GM20431 (cell line): ENCODE measurements around the gene ADGRB2.

Experiments
- in situ Hi-C: fragments of 300-500 bp; cut with MseI, MboI; formaldehyde crosslinking; loops from one replicate; pipeline ENCODE4 v1.15.0; 2020; ENCODE audit warnings: low sequenced_read_pairs; ENCODE audit not compliant: unreplicated experiment

The ADGRB2 gene

DNA sequence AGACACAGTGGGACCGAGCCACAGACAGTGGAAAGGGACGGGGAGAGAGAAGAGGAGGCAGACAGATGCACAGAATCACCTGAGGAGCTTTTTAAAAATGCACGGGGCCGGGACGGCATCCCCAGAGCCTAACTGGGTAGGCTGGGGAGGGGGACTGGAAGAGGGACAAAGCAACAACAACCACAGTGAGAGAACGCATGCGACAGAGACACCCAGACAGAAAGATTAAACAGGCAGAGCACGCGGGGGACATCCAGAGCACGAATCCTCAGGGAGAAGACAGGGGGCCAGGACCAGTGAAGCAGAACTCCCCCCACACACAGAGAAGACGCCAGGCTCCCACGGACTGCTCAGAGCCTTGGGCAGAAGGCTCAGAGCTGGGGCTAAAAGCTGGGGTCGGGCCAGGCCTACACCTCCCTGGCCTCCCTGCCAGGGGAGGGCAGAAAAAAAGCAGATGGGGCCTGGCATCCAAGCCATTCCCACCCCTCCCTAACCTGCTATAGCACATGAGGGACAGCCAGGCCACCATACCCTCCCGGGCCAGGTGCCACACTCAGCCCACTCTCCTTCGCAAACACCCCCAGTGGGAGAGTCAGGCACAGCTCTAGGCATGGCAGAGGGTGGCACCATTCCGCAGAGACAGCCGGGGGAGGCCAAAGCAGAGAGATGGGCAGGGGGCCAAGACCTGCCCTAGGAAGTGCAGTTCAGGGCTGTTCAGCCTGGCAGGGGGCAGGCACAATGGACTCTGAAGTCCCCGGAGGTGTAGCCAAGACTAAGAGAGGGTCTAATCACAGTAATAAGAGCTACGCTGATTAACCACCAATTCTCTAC, 30.5 kb downstream of the ADGRB2 start:
- in situ Hi-C loops: no loop called here

DNA sequence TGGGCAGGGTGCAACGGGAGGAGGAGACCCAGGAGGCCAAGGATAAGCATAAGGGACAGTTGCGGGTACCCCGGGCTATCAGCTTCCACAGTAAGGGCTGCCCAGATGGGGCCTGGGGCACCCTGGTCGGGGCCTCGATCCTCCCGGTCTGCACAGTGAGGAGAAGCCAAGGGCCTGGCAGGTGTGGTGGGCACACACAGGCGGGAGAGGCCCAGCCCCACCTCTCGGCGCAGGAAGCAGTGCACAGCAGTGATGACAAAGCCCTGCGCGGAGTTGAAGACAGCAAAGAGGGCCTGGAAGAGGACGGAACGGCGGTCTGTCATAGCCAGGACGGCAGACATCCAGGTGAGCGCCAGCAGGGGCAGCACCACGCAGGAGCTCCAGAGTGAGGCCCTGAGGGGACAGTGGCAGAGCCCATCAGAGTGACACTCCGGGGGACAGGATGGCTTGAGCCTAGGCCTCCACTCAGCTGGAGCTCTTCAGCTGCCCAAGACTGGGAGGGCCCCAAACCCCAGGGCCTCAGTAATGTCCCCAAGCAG, 31.3 kb downstream of the ADGRB2 start:
- in situ Hi-C loops: no loop called here

DNA sequence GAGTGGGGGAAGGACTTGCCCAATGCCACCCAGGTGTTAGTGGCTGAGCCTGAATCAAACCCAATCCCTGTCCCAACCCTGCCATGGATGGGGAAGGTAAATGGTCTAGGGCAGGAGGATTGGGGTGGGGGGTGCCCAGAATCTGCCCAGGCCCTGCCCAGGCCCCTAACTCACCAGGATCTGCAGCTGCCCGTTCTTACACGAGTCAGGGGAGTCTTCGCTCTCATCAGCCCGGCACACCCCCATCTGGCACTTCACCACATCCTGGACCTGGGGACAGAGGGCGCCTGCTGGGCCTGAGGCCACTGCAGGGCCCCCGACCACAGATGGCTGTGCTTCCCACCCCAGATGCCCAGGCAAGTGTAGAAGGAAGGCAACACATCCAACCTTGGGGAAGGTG, 31.8 kb downstream of the ADGRB2 start:
- in situ Hi-C loops: no loop called here

DNA sequence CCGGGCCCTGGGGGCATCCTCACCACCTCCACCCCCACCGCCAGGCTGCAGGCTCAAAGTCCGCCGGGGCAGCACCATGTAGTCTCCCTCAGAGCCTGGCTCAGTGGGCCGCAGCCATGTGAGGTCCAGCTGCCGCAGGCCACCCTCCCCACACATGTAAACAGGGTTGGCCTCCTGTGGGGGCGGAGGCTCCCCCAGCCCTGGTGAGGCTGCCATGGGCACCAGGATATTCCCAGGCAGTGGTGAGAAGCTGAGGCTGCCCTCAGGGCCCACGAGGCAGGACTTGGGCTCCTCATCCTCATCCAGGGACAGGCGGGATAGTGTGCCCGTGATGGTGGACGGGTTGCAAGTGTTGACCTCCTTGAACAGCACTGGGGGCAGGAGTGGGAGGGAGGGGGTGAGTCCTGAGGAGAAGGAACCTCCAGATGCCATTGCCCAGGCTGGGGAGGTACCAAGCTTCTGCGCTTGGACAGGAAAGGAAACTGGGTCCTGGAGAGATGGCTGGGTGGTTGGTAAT, 33.0 kb downstream of the ADGRB2 start:
- in situ Hi-C loops: no loop called here

DNA sequence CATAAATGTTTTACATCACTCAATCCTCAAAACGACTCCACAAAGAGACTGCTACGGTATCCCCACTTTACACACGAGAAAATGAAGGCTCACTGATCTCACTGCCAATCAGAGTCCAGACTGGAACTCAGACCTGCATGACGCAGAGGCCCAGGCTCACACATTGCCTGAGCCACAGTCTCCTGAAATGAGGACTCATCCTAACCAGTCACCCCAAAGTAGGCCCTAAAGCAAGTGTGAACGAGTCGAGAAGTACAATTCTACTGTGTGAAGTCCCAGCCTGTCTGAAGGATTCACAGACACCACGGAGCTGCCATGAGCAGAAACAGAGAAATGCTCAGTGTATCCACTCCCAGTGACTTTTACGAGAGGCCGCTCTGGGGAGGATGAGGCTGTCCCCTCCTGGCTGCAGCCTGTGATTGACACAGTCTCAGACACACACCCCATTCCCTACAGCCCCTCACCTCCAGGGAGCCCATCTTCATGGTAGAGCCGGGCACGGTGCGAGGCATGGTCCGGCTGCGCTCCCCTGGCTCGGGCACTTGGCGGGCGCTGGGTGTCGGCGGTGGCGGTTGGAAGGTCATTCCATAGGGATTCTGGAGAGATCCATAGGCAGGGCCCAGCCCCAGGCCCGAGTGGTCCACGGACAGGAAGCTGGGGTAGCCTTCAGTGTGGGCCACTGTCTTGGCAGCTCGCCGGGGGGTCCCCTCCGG, 33.6 kb downstream of the ADGRB2 start:
- in situ Hi-C loops: no loop called here

DNA sequence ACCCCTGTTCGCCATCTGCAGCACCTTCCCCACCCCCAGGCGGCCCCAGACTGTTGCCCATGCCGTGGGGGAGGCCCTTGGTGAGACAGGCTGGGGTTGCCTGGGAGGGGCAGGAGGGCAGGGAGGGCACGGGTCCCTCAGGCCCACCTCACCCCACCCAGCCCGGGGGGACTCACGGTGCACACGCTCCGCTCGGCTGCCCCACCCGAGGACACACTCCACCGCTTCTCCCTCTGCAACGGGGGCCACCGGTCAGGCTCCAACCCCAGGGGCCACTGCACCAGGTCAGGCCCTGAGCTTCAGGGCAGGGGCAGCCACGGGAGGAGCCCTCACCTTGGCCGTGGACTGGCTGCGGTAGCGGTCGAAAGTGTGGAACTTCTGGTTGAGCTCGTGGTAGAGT, 36.3 kb downstream of the ADGRB2 start:
- in situ Hi-C loops: no loop called here

DNA sequence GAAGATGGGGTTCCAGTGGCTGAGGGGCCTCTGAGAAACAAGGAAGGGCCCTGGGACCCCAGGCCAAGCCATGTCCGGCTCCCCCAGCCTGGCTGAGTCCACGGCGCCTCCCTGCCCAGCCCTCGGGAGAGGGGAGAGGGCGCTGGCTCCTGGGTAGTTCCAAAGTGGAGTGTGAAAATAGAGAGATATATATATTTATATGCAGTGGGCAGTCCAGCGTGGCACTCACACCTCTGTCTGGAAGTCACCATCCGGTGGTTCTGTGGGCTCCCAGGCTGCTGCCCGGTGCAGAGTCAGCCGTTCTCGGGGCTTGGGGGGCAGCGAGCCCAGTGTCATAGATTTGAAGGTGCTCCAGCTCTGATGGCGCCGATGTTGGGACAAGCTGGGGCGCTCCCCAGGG, 36.9 kb downstream of the ADGRB2 start:
- in situ Hi-C loops: no loop called here

DNA sequence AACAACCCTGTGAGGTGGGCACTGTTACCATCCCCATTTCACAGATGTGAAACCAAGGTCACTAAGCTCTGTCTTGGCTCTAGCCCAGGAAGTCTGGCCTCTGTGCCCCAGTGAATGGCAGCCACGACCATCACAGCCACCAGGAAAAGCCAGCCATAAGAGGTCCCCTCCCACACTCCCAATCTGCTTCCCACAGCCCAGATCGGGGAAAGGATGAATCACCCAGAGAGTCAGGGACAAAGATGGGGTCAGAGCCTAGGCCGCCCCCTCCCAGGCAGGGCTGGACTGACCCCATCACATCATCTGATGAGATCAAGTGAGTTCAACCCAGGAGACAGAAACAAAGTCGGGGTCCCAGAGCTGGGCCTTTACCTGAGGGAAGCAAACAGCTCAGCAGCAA, 37.4 kb downstream of the ADGRB2 start:
- in situ Hi-C loops: no loop called here

DNA sequence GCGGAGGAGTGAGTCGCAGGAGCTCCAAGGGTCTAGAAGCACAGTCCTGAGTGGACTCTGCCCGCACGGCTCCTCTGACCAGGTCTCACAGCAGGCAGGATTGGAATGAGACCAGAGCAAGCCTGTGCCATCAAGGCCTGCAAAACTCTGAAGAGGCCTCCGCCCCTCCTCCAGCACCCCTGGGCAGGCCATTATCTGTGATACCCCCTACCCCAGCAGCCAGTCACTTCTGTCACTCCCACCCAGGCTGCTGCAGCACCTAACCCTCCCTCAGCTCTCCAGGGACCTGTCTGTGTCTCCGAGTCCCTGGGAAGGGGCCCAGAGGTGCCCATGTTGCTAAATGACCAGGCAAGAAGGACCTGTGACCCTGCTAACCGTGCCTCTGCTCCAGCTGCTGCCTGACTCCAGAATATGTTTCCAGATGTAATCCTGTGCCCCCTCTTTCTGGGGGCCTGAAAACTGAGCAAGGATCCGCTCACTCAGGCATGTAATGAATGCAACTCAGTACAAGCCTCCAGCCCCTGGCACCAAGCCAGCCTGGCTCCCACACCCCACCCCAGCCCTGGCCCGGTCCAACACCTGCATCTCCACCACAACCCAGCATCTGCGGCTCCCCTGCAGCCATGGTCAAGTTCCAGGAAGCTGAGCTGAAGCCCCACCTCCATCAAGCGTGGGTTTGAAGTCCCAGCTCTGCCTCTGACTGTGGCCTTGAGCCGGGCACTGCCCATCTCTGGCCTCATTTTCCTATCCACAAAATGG, 38.2 kb downstream of the ADGRB2 start:
- in situ Hi-C loops: no loop called here

DNA sequence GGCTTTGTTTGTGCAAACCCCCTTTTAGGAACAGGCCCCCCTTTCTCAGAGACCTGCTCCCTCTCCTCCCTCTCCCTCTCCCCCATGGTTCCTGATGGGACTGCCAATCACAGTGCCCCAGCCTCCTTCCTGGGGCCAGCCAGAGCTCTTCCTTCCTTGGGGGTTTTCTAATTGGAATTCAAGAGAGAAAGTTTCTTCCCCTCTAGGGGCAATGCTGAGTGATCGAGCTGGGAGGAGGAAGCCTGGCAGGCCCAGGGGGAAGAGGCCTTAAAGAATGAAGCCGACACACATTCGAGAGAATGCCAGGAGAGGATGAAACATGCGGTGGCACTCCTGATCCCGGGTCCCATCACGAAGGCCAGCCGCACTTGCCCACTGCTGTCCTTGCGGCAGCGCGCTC, 39.0 kb downstream of the ADGRB2 start:
- in situ Hi-C loops: no loop called here

DNA sequence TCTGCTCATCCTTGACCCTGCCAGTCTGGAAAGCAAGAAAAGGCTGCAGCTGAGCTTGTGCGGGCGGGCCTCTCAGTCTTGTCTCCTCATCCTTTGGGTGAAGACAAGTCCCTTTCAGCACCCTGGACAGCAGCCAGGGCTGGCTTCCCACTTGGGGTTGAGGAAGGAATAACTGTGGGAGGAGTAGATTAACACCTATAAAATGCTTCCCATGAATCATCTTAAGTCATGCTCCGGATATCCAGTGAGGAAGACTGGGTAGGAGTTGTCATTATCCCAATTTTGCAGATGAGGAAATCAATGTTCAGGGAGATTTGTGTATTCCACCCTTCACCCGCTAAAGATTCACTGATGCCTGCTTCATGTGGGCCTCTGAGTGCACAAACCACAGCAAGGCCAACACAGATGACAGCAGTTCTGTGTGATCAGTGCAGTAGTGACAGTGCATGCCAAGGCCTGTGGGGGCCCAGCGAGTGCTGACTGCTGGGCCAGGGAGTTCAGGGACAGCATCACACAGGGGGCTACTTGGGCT, 40.2 kb downstream of the ADGRB2 start:
- in situ Hi-C loops: no loop called here

DNA sequence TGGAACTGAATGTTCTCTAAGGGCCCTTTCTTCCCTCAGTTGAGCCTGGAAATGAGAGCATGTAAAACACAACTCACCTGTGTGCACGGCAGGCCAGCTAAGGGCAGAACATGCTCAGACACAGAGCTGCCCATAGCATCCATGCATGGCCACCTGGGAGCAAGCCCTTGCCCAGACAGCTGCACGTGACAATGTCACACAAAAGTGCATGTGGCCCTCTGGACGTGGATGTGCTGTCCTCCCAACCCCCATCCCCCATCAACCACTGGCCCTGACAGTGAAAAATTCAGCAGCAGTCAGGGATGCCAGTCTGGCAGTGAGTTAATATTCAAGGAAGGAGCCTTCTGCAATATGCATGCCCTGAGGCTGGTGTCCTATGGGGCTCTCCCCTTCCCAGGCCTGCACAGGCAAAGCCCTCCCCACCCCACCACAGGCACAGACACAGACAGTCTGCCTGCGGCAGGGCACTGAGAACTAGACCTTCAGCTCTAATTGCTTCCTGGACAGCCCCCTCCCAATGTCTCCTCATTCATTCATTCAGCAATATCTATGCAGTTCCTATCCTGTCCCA, 45.7 kb downstream of the ADGRB2 start:
- in situ Hi-C loops: no loop called here

DNA sequence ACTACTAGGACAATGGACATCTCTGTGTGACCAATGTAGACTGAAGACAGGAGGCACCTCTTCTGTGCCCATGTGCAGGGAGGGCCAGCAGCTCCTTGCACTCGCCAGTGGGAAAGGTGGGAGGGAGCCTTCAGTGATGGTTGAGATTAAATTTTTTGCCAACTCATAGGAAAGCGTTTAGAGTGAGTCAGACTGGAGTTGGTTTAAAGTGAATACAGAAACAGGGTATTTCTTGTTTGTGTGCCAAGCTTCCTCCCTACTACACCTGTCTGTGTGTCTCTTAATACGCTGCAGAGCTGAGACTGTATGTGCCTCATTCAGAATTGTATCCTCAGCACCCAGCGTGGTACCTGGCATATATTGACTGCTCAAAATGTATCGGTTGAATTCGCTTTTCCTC, 46.8 kb downstream of the ADGRB2 start:
- in situ Hi-C loops: no loop called here

DNA sequence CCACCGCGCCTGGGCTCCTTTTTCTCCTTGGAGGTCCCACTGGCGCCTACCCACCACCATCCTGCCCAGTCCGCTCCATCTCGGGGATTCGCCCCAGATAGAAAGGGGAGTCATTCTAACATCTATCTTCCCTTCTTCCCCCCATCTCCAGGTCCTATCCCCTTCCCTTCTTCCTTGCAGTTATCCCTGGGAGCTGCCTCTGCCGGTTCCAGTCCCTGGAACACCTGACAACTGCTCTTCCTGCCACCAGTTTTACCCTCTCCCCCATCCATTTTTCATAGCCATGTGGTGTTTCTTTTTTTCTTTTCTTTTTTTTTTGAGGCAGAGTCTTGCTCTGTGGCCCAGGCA, 48.3 kb downstream of the ADGRB2 start:
- in situ Hi-C loops: no loop called here

DNA sequence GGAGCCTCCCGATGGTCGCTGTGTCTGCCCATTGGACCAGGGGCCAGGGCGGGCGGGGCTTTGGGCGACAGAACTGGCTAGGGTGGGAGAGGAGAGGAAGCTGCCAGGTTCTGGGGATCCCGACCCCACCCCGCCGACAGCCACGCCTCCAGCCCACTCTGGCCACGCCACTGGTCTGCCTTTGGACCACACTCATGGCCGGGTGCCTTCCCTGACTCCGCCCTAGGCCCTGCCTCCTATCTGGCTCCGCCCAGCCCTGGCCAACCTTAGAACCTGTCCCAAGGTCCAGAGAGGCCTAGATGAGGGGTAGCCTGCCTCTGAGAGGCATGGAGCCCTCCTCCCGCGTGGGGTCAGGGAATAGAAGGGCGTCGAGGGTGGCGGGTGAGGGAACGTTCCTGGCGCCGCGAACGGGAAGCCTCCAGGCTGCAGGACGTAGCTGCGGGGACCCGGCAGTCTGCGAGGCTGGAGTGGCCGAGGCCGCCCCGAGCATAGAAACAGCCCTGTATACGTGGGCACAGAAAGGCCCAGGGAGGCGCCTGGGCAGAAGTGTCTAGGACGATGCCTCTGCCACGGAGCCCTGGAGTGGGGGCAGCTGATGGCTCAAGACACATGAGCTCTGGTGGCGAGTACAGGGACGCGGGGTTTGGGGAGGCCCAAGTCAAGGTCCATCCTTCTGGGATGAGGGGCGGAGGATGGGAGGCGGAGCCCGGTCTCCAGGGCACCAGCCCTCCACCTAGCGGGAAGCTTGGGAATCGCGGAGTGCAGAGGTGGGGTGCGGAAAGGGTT, 48.9 kb downstream of the ADGRB2 start:
- in situ Hi-C loops: no loop called here

DNA sequence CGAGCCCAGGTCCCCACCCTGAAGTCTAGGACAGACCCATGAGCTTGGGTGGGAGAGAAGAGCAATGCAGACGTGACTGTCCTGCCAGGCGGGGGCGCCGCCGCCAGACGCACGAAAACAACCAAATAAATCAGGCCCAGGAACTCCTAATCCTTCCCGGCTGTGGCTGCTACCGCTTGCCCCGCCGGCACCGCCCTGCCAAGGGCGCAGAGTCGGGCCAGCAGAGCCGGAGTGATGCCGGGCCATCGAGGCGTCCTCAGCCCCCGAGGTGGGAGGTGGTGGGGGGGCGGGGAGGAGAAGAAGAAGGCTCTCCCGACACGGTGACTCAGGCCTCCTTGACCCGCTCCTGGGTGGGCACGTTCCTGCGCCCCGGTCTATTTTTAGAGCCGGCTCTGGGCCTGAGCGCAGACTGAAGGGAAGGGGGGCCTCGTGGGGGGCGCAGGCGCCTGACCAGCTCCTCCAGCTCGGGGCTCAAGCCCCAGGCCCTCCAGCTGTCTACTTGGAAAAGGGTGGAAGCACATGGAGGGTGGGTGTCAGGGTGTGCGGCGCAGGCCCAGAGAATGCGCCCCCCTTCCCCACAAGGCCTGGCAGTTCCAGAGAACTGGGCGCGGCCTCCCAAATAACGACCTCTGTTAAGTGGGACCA, 49.6 kb downstream of the ADGRB2 start:
- in situ Hi-C loops: no loop called here

DNA sequence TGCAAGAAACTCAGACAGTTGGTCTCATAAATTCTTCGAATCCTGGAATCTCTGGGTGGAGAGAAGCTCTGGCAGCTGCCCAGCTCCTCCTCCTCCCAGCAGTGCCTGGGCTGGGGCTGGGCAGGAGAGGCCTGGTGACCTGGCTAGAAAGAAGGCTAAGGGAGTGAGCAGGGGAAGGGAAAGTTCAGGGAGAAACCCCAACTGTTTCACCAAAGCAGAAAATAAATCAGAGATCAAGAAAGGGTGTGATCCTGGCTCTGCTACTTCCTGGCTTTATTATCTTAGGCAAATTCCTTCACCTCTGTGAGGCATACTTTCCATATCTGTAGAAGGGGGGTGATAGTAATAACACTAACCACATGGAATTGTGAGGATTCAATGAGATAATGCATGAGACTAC, 51.5 kb downstream of the ADGRB2 start:
- in situ Hi-C loops: no loop called here

DNA sequence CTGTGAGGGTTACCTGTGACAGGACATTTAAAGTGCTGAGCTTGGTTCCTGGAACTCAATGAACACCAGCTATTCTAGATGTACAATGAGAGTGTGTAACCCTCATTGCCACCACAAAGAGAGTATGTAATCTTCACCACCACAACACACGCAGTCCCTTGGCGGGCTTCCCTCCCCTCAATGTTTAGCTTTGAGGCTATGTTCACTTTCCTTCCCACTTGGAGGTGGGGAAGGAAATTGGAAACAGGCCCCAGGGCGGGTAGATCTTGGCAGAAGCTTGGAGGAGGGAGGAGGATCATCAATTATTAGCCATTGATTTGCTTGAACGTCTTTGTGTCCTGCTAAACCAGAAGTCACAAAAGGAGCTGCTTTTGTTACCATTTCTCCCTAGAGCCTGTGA, 52.1 kb downstream of the ADGRB2 start:
- in situ Hi-C loops: no loop called here

DNA sequence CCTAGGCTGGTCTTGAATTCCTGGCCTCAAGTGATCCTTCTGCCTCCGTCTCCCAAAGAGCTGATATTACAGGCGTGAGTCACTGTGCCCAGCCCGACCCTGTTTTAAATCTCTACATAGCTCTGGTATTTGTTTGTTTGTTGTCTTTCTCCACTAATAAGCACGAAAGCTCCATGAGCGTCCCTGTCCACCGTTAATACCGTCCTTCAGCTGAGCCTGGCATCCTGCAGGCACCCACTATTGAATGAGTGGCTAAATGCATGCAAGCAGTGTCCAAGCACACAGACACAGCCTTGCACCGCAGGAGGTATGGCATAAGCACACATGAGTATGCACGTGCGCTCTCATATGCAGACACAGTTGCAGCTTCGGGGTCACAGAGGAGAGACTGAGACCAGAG, 55.8 kb downstream of the ADGRB2 start:
- in situ Hi-C loops: no loop called here
